ENCODE data around the gene IARS1.

- TF ChIP-seq POLR2A (IDR thresholded peaks at IDR 0.05; ENCODE audit: low read depth, low read length) (no peak), POLR2AphosphoS5 (IDR thresholded peaks at IDR 0.05; ENCODE audit: low read depth, low read length) (no peak)
Observed at GRCh38 chr9:92313624-92314012, 20.1 kb upstream of the IARS1 start.

All from GM12892 (cell line).